NCI-H2107 (cell line): Measurements from ENCODE around the gene C2CD4A.
"Not testable (repeated sequence)": the region's sequence is repeated elsewhere in the genome, so short reads cannot be mapped to it uniquely, and the experiment has no call there.

Source experiments
- DNase-seq: peaks from one replicate; lab custom pipeline; 2025; lab: John Stamatoyannopoulos, UW

Gene C2CD4A, protein sequence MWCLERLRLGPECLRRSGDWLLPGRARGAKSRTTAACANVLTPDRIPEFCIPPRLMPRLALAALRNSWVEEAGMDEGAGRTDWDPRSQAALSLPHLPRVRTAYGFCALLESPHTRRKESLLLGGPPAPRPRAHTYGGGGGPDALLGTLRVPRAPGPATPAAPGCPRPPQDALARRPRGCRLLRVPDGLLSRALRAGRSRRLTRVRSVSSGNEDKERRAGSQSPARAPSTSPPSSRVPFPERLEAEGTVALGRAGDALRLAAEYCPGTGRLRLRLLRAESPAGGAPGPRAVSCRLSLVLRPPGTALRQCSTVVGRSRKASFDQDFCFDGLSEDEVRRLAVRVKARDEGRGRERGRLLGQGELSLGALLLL

DNA sequence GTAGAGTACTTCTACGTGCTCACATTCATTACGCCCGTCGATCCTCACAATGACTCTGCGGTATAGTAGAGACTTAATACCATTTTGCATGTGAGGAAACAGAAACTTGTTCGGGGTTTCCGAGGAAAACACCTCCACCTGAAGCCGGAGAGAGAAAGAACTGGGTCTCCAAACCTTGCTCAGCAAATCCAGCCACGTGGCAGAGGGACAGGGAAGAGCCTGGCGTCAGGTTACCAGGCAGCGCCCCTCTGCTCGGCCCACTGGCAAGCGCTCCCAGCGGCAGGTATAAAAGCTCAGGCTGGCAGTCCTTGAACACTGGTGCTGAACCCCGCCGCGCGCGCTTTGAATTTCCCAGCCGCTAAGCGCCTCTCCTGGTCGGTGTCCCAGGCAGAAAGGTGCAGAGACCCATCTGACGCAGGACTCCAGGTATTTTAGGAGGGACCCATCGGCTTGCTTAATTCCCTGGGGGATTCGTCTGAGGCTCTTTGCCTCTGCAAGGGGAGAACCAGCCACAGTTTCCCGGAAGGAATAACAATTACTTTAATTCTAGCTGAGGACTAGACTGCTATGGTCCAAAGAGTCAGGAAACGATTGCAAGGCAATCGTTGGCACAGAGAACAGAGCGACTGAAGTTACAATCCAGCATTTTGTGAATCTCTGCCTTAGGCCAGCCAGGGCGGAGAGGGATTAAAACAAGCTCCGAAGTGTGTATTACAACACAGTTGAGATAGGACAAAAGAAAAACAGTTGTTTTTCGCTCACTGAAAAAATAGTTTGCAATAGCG, at the start of gene C2CD4A:
TSS of gene C2CD4A (plus strand) at position 315 of the 785 bp plus-strand sequence. CDS start 637 bp downstream, outside the sequence.
- peak; percentile 70 for DNase-seq

DNA sequence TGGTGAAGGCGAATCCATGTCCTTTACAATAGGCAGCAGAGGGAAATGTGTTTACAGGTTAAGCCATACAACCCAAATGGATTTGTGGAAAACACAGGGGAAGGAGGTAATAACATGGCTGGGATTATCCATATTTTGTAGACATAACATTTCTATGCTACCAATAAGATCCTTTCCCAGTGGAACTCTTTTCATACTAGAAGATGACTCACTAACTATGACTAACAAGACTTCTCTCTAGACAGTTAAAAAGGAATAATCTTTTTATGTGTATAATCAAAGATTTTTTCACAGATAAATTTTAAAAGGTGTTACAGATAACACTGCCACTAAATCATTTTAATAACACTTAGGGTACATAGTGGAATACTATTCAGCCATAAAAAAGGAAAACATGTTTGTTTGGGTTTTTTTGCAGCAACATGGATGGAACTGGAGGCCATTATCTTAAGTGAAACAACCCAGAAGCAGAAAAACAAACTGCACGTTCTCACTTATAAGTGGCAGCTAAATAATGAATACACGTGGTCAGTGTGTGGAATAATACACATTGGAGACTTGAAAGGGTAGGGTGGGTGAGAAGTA, 46.1 kb upstream of the C2CD4A start:
- DNase-seq: no peak

DNA sequence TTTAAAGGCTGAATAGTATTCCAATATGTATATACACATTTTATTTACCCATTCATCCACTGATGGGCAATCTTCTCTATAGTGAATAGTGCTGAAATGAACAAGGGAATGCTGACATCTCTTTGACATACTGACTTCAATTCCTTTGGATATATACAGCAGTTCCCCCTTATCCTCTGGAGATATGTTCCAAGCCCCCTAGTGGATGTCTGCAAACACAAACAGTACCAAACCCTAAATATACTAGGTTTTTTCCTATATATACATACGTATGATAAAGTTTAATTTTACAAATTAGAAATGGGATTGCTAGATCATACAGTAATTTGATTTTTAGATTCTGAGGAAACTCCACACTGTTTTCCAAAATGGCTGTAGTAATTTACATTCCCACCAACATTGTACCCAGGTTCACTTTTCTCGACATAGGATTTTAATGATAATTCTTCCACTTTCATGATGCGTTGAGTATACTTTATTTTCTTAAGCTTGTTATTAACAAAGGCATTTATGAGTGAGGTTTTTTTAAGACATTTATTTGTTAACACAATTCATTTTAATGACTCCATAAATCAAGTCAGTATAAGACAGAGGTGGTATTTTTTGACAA, 44.7 kb upstream of the C2CD4A start:
- no peak for DNase-seq

DNA sequence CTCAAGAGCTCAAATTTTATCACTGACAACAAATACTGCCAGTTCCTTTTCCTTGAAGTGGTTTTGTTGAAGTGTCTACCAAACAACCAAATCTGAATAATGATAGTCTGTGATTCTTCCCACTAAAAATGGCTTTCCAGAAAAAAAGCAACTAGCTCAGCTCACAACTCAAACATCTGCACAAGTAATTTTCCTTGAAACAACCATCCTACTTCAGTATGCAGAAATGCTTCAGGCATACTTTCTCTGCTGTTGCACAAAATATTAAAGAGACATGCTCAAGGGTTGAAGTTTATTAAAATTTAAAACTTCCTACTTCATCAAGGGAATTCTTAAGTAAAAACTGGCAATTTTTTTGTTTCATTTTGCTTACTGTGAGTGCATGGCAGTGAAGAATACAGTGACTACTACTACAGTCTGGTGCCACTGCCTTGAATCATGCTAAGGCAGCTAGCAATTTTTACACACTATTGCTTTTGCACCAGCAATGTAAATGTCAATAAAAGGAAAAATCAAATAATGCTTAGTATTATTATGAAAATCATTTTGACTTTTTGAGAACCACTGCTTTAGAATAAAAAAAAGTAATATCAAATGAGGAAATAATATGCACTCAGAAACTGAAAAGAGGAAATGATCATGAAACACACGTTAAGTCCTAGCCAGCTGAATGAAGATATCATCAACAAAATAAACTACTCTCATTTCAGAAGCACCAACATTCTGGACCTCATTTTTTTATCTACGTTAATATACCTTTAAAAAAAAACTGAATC, 40.1 kb upstream of the C2CD4A start:
- no peak for DNase-seq

DNA sequence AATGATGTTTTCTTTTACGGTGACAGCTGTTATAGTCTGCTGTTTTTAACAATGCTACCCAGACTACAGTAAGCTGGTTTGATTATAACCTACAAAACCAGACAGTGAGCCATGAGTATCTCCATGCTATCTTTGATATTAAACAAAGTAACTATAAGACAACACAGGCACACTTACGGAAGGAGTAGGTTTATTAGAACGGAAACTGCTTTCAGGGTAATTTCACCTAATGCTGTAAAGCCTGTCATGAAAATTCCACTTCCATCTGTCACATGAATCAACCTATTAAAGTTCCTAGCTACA, 39.6 kb upstream of the C2CD4A start:
- DNase-seq: no peak

DNA sequence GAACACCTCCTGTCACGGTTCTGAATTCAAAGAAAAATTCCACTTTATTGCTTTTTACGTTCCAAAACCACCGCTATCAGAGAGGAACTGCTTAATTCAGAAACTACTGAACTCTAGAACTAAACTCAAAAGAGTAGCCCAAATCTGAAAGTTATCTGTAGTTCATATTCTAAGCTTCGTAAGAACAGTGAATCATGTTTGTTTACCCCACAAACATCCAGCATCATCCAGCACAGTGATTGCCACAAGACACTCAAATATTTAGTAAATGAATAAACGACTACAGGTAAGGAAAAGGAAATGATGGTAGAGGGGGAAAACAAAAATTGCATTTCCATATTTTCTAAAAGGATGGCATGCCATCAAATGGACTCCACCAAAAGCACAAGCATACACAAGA, 38.9 kb upstream of the C2CD4A start:
- no peak for DNase-seq

DNA sequence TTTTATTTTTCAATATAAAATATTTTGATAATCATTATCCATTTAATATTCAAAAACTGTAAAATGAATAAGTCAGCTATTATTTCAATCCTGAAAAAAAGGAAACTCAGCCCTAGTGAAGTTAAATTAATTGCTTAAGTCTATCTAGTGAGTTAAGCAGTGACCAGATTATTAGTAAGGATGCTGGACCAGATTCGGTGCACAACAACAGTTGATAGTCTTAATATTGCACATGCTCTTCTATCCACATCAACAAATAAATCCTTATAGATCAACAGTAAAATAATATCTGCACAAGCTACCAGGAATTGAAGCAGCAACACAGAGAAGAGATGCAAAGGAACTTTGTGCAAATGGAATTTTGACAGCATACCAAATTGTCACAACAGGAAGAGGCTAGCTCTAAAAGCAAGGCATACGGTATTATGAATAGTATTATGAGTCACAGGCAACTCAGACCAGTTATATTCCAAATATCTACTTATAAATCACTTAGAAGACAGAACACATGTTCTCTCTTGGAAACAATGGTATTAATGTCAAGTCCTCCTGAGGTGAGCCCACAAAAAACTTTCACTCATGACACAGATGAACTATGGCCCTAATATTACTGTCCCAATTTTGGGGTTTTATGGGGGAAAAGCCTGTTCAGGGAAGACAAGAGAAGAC, 31.4 kb upstream of the C2CD4A start:
- DNase-seq: no peak

DNA sequence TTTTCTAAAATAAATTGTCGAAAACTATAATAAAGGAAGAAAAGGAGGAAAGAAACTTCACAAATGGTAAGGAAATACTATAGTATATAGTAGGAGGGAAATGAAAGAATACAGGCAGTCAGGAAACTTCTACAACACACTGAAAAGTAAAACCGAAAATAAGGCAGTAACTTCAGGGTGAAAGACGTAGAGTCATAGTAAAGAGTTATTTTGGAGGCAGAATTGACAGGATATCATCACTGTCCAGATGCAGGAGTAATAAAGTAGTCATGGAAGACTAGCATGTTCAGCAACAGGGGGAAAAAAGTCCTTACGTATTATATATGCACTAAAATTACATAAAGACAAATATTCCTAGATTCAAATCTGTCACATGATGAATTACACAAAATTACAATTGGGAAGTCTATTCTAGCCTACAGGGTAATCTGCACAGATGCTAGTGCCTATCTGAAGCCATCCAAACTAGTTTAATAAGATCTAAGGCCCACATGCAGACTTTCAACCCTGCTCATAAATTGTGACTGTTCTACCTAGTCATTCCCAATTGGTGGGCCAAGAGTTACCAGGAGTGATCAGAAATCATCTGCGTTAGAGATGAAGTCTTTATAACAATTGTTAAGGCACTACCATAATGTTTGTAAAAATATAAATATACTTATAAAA, 20.6 kb upstream of the C2CD4A start:
- no peak for DNase-seq

DNA sequence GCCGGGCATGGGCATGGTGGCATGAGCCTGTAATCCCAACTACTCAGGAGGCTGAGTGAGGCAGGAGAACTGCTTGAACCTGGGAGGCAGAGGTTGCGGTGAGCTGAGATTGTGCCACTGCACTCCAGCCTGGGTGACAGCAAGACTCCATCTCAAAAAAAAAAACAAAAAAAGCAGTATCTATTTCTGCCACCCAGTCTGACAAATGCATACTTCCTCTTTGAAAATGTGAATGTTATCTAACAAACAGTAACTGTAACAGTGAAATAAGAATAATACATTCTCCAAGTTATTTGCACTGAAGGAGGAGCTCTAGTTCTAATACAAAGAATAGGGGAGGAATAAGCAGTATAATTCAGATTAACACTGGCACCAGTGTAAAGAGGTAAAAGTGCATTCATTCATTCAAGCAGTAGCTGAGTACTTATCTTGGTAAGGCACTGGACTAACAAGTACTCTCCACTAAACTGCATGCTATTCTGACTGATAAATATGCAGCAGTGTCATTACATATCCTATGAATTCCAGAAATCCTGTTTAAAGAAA, 19.4 kb upstream of the C2CD4A start:
- DNase-seq: no peak

DNA sequence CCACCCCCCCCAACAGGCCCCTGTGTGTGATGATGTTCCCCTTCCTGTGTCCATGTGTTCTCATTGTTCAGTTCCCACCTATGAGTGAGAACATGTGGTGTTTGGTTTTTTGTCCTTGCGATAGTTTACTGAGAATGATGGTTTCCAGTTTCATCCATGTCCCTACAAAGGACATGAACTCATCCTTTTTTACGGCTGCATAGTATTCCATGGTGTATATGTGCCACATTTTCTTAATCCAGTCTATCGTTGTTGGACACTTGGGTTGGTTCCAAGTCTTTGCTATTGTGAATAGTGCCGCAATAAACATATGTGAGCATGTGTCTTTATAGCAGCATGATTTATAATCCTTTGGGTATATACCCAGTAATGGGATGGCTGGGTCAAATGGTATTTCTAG, 18.5 kb upstream of the C2CD4A start:
- not testable (repeated sequence) for DNase-seq

DNA sequence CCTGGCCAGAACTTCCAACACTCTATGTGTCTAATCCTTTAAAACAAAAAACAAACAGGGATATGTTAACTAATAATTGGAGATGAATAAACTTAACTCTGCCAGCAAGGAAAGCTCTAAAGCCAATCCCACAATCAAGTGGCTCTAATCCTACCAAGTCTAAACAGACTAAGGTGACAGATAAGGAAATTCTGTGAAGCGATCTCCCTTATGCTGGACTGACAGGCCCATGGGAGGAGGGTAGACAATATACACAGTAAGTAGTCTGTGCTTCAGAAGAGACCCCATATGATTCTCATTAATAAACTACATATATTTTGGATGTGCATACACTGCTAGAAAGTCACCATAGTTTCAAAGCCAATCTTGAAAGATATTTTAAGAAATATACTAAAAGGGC, 16.7 kb upstream of the C2CD4A start:
- DNase-seq: no peak

DNA sequence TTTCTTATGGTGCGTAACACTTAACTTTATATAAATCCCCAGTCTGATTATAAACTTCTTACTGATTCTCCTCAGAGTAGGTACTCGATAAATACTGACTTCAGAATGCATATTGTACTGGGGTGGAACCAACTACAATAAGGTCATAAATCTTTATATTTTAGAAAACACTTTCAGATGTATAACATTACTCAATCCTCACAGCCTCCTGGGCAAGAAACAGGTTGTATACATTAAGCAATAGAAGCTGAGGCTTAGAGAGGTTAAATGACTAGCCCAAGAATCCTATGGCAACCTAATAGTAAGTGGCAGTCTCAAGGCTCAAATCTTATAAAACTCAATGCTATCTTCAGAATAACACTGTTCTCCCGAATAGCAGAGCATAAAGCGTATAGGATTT, 15.6 kb upstream of the C2CD4A start:
- DNase-seq: no peak

DNA sequence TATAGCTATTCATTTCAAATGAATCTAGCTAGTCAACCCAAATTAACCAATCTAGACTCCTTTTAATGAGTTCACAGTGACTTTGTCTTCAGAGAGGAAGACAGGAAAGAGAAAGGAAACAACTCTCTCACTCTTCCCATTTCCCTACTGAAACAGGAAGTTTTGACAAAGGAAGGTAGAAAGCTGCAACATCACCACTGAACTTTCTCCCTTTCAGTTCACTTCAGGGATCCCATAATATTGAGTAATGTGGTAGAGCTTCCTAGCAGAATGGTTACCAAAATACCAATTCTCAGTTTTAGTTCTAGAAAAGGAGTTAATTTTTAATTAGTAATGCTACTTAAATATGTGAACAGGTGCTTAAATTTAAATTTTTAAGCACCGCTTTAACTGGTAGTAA, 14.1 kb upstream of the C2CD4A start:
- no peak for DNase-seq

DNA sequence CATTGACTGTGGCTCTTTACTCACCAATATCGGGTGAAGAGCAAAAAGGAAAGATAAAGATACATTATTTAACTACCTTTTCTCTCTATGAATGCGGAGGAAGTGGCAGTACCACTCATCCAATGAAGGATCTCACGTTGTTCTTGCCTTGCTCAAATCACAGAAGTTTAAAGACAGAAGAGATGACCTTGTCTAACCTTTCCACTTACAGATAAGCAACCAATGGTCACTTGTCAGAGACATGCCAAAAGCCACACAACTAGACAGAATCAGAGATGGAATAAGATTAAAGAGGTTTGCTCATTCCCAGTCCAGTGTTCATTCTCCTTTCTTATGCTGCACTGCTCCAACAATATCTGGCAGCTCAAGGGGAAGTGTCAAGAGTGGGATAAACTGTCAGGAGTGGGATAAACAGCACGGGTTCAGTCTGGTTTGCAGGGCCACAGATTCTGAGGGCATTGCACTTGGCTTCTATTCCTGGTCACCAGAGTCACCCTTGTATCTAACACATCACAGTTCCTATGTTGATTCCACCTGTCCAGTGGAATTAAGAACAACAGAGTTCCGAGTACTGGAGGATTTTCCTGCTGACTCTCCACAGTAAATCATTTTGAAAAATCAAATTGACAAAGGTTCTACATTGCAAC, 13.2 kb upstream of the C2CD4A start:
- DNase-seq: no peak

DNA sequence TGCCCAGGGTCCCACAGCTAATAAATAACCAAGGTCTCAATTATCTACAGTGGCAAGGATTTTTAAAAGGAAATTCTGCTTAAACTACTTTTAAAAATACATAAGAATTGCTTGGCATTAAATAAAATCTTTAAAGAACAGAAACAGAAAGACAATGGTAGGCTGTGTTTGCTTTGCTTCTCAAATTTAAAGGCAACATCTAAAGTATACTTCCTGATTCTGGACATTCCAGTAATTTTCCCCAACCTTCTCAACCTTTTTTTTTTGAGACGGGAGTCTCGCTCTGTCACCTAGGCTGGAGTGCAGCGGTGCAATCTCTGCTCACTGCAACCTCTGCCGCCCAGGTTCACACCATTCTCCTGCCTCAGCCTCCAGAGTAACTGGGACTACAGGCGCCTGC, 11.8 kb upstream of the C2CD4A start:
- no peak for DNase-seq

DNA sequence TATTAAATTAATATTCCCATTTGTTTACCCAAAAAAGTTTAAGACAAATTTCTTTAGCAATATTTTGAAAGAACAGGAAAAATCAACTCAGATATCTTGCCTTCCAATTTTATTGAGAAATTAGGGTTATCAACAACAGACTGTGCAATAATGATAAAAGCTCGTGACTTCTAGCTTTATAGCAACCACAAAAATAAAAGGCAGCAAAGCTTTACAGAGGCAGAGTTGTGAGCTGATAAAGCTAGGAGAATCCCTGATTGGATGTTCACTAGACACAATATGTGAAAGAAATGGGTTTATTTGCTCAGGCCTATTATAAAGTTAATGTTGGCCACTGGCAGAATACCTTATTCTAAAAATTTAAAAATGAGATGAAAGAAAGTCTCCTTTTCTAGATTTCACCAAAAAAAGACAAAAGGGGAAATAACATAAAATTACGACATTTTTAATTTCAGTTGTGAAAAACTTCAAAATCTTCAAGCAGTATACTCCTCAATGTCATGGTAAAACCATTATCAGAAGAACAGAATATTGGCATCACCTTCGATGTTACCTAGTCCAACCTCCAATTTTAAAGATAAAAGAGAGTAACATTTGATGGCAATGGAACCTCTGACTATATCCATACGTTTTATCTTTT, 9.3 kb upstream of the C2CD4A start:
- no peak for DNase-seq

DNA sequence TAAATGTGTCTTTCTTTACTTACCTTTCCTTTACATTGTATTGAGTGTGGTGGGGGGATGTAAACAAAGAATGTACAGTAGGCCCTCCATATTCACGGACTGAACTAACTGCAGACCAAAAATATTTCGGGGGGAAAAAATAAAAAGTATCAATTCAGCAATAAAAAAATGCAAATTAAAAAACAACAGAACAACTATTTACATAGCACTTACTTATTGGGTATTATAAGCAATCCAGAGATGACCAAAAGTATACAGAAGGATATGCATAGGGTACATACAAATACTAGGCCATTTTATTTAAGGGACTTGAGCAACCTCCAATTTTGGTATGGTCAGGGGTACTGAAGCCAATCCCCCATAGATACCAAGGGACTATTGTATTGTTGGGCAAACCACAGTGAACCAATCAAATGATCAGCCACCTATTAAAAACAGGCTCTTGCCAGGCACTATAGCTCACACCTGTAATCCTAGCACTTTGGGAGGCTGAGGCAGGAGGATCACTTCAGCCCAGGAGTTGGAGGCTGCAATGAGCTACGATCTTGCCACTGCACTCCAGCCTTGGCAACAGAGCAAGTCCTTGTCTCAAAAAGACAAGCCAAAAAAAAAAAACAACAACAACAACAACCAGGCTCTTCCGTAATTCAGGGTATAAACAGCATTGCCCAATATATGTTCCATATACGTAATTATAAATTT, 8.3 kb upstream of the C2CD4A start:
- DNase-seq: no peak

DNA sequence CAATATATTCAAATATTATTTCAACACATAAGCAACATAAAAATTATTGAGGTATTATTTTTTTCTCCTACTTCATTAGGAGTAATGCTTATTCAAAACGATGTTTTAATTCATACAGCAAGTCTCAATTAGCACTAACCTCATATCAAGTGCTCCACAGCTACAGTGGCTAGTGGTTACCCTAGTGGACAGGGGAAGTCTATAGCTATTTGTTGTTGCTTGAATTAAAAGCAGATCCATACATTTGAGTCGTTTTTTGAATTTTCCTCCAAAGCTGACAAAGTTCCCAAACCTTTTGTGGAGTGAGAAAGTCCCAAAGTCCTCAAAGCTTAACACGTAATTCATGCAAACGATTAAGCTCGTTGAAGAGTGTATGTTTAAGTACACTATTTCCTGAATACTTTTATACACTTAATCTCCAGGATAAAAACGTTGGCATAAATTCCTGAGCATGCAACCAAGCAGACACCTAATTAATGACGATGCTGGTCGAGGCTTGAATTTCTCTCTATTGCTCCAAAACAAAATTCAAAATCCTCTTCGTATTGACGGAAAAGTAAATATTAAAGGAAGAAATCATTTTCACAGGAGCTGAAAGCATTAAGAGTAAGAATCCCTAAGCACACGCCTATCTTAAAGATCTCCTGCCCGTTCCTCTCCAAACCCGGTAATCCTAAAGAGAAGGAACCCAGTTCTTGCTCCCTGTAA, 7.5 kb upstream of the C2CD4A start:
- DNase-seq: no peak

DNA sequence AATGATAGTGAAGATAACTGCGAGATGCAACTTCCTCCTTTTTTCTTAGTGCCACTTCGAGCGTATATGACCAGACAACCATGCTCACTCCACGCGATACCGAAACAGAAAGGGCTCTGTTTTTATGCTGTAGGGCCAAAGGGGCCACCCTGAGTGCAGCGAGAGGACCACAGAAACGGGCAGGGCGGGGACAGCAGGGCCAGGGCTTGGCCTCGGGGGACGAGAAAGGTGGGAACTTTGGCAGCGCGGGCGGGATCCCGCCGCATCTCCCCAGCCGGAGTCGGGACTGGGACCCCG, 7.0 kb upstream of the C2CD4A start:
- no peak for DNase-seq
